Measurements from ENCODE around the gene SEC14L3.

GRCh38 chr22:30411780-30412179 is 60.0 kb downstream of the SEC14L3 start:
- TF ChIP-seq CTCF (IDR thresholded peaks at IDR 0.05) (no peak), RELA (CRISPR knock-in tag; IDR thresholded peaks at IDR 0.05; ENCODE audit: borderline replicate concordance) (no peak), KAT7 (CRISPR knock-in tag; IDR thresholded peaks at IDR 0.05; ENCODE audit: borderline replicate concordance) (no peak), FOXP1 (CRISPR knock-in tag; IDR thresholded peaks at IDR 0.05; ENCODE audit: borderline replicate concordance) (no peak), CREB1 (CRISPR knock-in tag; IDR thresholded peaks at IDR 0.05) (no peak), ATF6 (CRISPR knock-in tag; IDR thresholded peaks at IDR 0.05) (no peak), TCF7 (CRISPR knock-in tag; IDR thresholded peaks at IDR 0.05; ENCODE audit: low read depth) (no peak), E2F4 (CRISPR knock-in tag; IDR thresholded peaks at IDR 0.05; ENCODE audit: borderline replicate concordance, low read depth) (no peak), E2F1 (CRISPR knock-in tag; IDR thresholded peaks at IDR 0.05) (no peak), ZNF416 (CRISPR knock-in tag; IDR thresholded peaks at IDR 0.05) (no peak), CREM (CRISPR knock-in tag; IDR thresholded peaks at IDR 0.05) (no peak)

Measured in WTC11 (cell line).